PC-3 (cell line): ENCODE results near the gene CFAP54. TPM values are rescaled to one million over a fixed set of nuclear protein-coding genes. Genes with fewer than 3 reads are reported as not detected.
A peak's percentile ranks its signal among the peaks of the same experiment; 100 is the strongest.

Source experiments
- ATAC-seq: fragments of 200-7000 bp; cut with Tn5 transposase; 2 replicates; pipeline ENCODE4 v1.9.1; 2020; ENCODE audit warnings: mild to moderate bottlenecking, moderate library complexity
- BruUV-seq: library from RNA; stranded (reverse); fragments of 400-500 nt; replicated peaks from 2 replicates; lab custom pipeline; 2021; lab: Mats Ljungman, UMichigan
- CTCF ChIA-PET: fragments of 300-600 bp; sonication (Branson Sonifier 250); formaldehyde crosslinking; loops from one replicate; lab custom pipeline; 2022; ENCODE audit warnings: antibody characterized with exemption; lab: Charles Lee
- POLR2A ChIA-PET: fragments of 300-600 bp; sonication (Branson Sonifier 250); formaldehyde crosslinking; loops from one replicate; lab custom pipeline; 2022; ENCODE audit warnings: antibody characterized with exemption; ENCODE audit not compliant: unreplicated experiment; lab: Charles Lee
- DNase-seq: peaks from one replicate; pipeline ENCODE4 v3.0.0-alpha.2; 2015
- H2AFZ ChIP-seq: fragments of 300-600 bp; sonication (generic); 2 replicates; pipeline ENCODE4 v1.6.0; 2016; ENCODE audit warnings: antibody characterized with exemption, low read length
- H3F3A ChIP-seq: fragments of 300-600 bp; sonication (generic); one replicate; pipeline ENCODE4 v1.6.0; 2017; ENCODE audit warnings: antibody characterized with exemption, low read length, control low read depth, mild to moderate bottlenecking; ENCODE audit not compliant: unreplicated experiment
- H3K27ac ChIP-seq: fragments of 300-600 bp; sonication (generic); 2 replicates; pipeline ENCODE4 v1.5.1; 2016; ENCODE audit warnings: mild to moderate bottlenecking, low read length
- H3K27me3 ChIP-seq: fragments of 300-600 bp; sonication (generic); 2 replicates; pipeline ENCODE4 v1.6.1; 2016; ENCODE audit warnings: low read length, mixed read lengths
- H3K36me3 ChIP-seq: fragments of 300-600 bp; sonication (generic); 2 replicates; pipeline ENCODE4 v1.6.1; 2016; ENCODE audit warnings: low read depth, mixed run types, low read length, mixed read lengths
- H3K4me1 ChIP-seq: fragments of 300-600 bp; sonication (generic); 2 replicates; pipeline ENCODE4 v1.5.1; 2016; ENCODE audit warnings: low read length; ENCODE audit not compliant: insufficient read depth
- H3K4me2 ChIP-seq: fragments of 300-600 bp; sonication (generic); 2 replicates; pipeline ENCODE4 v1.6.0; 2016; ENCODE audit warnings: low read length
- H3K4me3 ChIP-seq: fragments of 300-600 bp; sonication (generic); 2 replicates; pipeline ENCODE4 v1.5.1; 2016; ENCODE audit warnings: mild to moderate bottlenecking, low read length, mixed read lengths
- H3K79me2 ChIP-seq: fragments of 300-600 bp; sonication (generic); 2 replicates; pipeline ENCODE4 v1.6.1; 2017; ENCODE audit warnings: low read length, mixed read lengths
- H3K9ac ChIP-seq: fragments of 300-600 bp; sonication (generic); 2 replicates; pipeline ENCODE4 v1.6.0; 2016; ENCODE audit warnings: mild to moderate bottlenecking, low read length
- H3K9me2 ChIP-seq: fragments of 300-600 bp; sonication (generic); replicated peaks from 2 replicates; pipeline ENCODE4 v1.6.1; 2016; ENCODE audit warnings: mixed run types, low read length, mixed read lengths
- H3K9me3 ChIP-seq: fragments of 300-600 bp; sonication (generic); 2 replicates; pipeline ENCODE4 v1.6.1; 2016; ENCODE audit warnings: low read length, mixed read lengths
- H4K20me1 ChIP-seq: fragments of 300-600 bp; sonication (generic); 2 replicates; pipeline ENCODE4 v1.6.1; 2016; ENCODE audit warnings: low read length, mixed read lengths
- EZH2 ChIP-seq: fragments of 300-600 bp; sonication (generic); IDR thresholded peaks from one replicate; pipeline ENCODE4 v1.6.1; 2017; ENCODE audit warnings: antibody characterized with exemption, mild to moderate bottlenecking, low read length; ENCODE audit not compliant: unreplicated experiment
- EZH2phosphoT487 ChIP-seq: fragments of 300-600 bp; sonication (generic); IDR thresholded peaks from 2 replicates; pipeline ENCODE4 v1.6.1; 2018; ENCODE audit warnings: mild to moderate bottlenecking, antibody characterized with exemption, low read length, borderline replicate concordance
- intact Hi-C: fragments of 100-400 bp; cut with micrococcal nuclease; formaldehyde crosslinking; loops from 2 replicates; pipeline ENCODE4 v1.9.0; 2023
- total RNA-seq: library from RNA; depleted of rRNA; stranded (reverse); fragments of >200 nt; gene quantifications from 2 replicates; pipeline ENCODE4 v1.2.3, GENCODE V29; 2014
- TF ChIP-seq, protein P1 (sequence below): fragments of 300-600 bp; sonication (generic); conservative IDR thresholded peaks from 2 replicates; pipeline ENCODE4 v1.5.1; 2017; ENCODE audit warnings: antibody characterized with exemption, low read depth, mild to moderate bottlenecking, low read length

The CFAP54 gene
- total RNA-seq, 1 experiment from 2014 or later = 0.77 TPM

DNA sequence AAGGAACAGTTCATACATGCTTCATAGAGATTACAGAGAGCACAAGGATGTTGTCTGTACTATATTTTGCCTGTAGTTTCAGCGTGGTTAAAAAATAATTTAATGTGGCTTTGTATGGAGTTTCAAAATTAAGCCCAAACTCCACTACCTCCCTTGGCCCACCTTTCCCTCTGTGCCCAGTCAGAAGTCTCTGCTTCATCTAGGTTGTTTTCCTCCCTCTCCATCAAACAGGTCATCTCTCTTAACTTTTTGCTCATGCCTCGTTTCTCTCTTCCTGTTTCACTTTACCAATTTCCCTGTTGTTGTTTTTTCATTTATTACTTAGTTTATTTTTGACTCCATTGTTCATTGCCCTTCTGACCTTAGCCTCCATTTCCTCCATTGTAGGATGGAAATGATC is 322.8 kb downstream of the CFAP54 start:
- Histone ChIP-seq H3K9ac (peak overlapping the region; percentile 61), H3K27ac (peak overlapping the region; percentile 100), H3K4me3 (no peak overlapping the region), H3K4me2 (no peak overlapping the region), H3K36me3 (no peaks in the 10 kb centered on the region), H2AFZ (no peak overlapping the region), H3K9me3 (no peaks in the 10 kb centered on the region), H3F3A (peaks cover 17% of the 10 kb centered on the region), H3K27me3 (no peaks in the 10 kb centered on the region), H3K4me1 (peaks cover 50% of the 10 kb centered on the region), H3K9me2 (no peaks in the 10 kb centered on the region), H4K20me1 (no peaks in the 10 kb centered on the region), H3K79me2 (no peaks in the 10 kb centered on the region)
- POLR2A ChIA-PET = no interaction called here
- TF ChIP-seq, protein P1, sequence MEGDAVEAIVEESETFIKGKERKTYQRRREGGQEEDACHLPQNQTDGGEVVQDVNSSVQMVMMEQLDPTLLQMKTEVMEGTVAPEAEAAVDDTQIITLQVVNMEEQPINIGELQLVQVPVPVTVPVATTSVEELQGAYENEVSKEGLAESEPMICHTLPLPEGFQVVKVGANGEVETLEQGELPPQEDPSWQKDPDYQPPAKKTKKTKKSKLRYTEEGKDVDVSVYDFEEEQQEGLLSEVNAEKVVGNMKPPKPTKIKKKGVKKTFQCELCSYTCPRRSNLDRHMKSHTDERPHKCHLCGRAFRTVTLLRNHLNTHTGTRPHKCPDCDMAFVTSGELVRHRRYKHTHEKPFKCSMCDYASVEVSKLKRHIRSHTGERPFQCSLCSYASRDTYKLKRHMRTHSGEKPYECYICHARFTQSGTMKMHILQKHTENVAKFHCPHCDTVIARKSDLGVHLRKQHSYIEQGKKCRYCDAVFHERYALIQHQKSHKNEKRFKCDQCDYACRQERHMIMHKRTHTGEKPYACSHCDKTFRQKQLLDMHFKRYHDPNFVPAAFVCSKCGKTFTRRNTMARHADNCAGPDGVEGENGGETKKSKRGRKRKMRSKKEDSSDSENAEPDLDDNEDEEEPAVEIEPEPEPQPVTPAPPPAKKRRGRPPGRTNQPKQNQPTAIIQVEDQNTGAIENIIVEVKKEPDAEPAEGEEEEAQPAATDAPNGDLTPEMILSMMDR = no peak
- TF ChIP-seq EZH2phosphoT487 (no peak), EZH2 (no peak)
- ATAC-seq = no peak
- CTCF ChIA-PET = no interaction called here
- no peak for DNase-seq
- intact Hi-C loops = no loop called here
- no TSS peak for BruUV-seq

- Histone ChIP-seq H3K9me3 (no peaks in the 10 kb centered on the region), H3K27me3 (no peaks in the 10 kb centered on the region), H3K9me2 (no peaks in the 10 kb centered on the region), H3K4me2 (no peak overlapping the region), H3K4me1 (peaks cover 29% of the 10 kb centered on the region), H3F3A (peaks cover 14% of the 10 kb centered on the region), H3K36me3 (no peaks in the 10 kb centered on the region), H3K27ac (no peak overlapping the region), H3K4me3 (no peak overlapping the region), H3K79me2 (no peaks in the 10 kb centered on the region), H3K9ac (no peak overlapping the region), H4K20me1 (no peaks in the 10 kb centered on the region), H2AFZ (no peak overlapping the region)
- intact Hi-C loops = no loop called here
- ATAC-seq (no peak), DNase-seq (peak; percentile 21)
- CTCF ChIA-PET = no interaction called here
- BruUV-seq = no TSS peak
- TF ChIP-seq, protein P1 = no peak
- POLR2A ChIA-PET = no interaction called here
Measured at GRCh38 chr12:96814200-96814599, 324.8 kb downstream of the CFAP54 start.

DNA sequence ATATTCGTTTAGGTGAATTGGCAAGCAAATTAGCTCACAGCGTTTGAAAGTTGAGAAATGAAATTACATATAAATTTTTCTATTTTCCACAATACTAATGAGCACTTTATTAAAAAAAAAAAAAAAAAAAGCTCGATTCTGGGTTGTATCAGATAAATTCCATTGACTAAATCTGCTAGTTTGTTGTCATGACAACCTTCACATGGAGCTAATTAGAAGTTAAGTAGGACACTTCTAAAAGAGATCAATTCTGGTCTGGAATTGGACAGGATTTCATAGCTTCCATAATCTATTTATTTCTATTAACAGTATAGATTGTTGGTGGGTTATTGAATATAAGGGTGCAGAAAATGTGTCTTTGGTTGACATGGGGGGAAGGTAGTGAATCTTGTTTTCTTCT is 332.2 kb downstream of the CFAP54 start:
- H3K9me3 ChIP-seq = no peaks in the 10 kb centered on the region
- DNase-seq (no peak), ATAC-seq (no peak)
- no peaks in the 10 kb centered on the region for H3K27me3 ChIP-seq
- no peak for TF ChIP-seq EZH2phosphoT487
- H4K20me1 ChIP-seq = no peaks in the 10 kb centered on the region
- intact Hi-C loops = no loop called here
- no peak overlapping the region for H3K4me3 ChIP-seq
- no peak overlapping the region for H2AFZ ChIP-seq
- no peaks in the 10 kb centered on the region for H3K9me2 ChIP-seq
- H3K4me2 ChIP-seq = no peak overlapping the region
- POLR2A ChIA-PET = no interaction called here
- CTCF ChIA-PET = no interaction called here
- no peaks in the 10 kb centered on the region for H3K36me3 ChIP-seq
- H3F3A ChIP-seq = no peaks in the 10 kb centered on the region
- no peak overlapping the region for H3K9ac ChIP-seq
- no peak overlapping the region for H3K27ac ChIP-seq
- no peaks in the 10 kb centered on the region for H3K79me2 ChIP-seq
- no peaks in the 10 kb centered on the region for H3K4me1 ChIP-seq
- BruUV-seq = no TSS peak
